IMR-90 (cell line): ENCODE results near the gene NKAP. TPM values are rescaled to one million over a fixed set of nuclear protein-coding genes. Genes with fewer than 3 reads are reported as not detected.

Experiments
- ATAC-seq: fragments of 200-7000 bp; cut with Tn5 transposase; 2 replicates; pipeline ENCODE4 v1.9.1; 2020; ENCODE audit warnings: low read depth, mild to moderate bottlenecking, moderate library complexity
- BruUV-seq: library from RNA; stranded (reverse); fragments of 400-500 nt; replicated peaks from 2 replicates; lab custom pipeline; 2021; lab: Mats Ljungman, UMichigan
- CTCF ChIA-PET: fragments of 300-600 bp; formaldehyde crosslinking; extraction: SDS; loops from one replicate; lab custom pipeline; 2021; ENCODE audit warnings: antibody characterized with exemption; lab: Yijun Ruan, JAX
- POLR2A ChIA-PET: fragments of 300-600 bp; sonication (Branson Sonifier 250); formaldehyde crosslinking; loops from one replicate; lab custom pipeline; 2022; ENCODE audit warnings: antibody characterized with exemption; ENCODE audit not compliant: unreplicated experiment; lab: Charles Lee
- DNase-seq: peaks from one replicate; pipeline ENCODE4 v3.0.0; 2013
- H2AFZ ChIP-seq: replicated peaks from 2 replicates; pipeline ENCODE3; 2013; ENCODE audit warnings: low read length, mild to moderate bottlenecking; ENCODE audit not compliant: poor library complexity
- H2AK5ac ChIP-seq: 2 replicates; pipeline ENCODE4 v1.6.1; 2013; ENCODE audit warnings: low read depth, low read length, inconsistent platforms
- H2AK9ac ChIP-seq: replicated peaks from 2 replicates; pipeline ENCODE3; 2013; ENCODE audit warnings: mild to moderate bottlenecking, low read depth, low read length, moderate library complexity; ENCODE audit not compliant: poor library complexity
- H2BK120ac ChIP-seq: 2 replicates; pipeline ENCODE4 v1.6.1; 2013; ENCODE audit warnings: low read depth, low read length, inconsistent platforms
- H2BK15ac ChIP-seq: 3 replicates; pipeline ENCODE4 v1.6.1; 2013; ENCODE audit warnings: low read depth, low read length, inconsistent platforms
- H2BK20ac ChIP-seq: 2 replicates; pipeline ENCODE4 v1.6.1; 2013; ENCODE audit warnings: low read depth, mild to moderate bottlenecking, inconsistent platforms, low read length, moderate library complexity
- H2BK5ac ChIP-seq: 2 replicates; pipeline ENCODE4 v1.6.1; 2013; ENCODE audit warnings: mild to moderate bottlenecking, low read depth, low read length, inconsistent platforms; ENCODE audit not compliant: poor library complexity, severe bottlenecking
- H3K14ac ChIP-seq: replicated peaks from 2 replicates; pipeline ENCODE4 v1.6.1; 2013; ENCODE audit warnings: low read depth, low read length, inconsistent platforms
- H3K18ac ChIP-seq: 2 replicates; pipeline ENCODE4 v1.6.1; 2013; ENCODE audit warnings: low read depth, low read length, control low read depth
- H3K23ac ChIP-seq: 2 replicates; pipeline ENCODE4 v1.6.1; 2013; ENCODE audit warnings: low read depth, low read length, inconsistent platforms
- H3K27ac ChIP-seq: 2 replicates; pipeline ENCODE4 v1.5.1; 2013; ENCODE audit warnings: mild to moderate bottlenecking, control low read depth, low read length; ENCODE audit not compliant: insufficient read depth
- H3K27me3 ChIP-seq: 2 replicates; pipeline ENCODE4 v1.6.1; 2013; ENCODE audit warnings: low read length; ENCODE audit not compliant: control insufficient read depth, insufficient read depth
- H3K36me3 ChIP-seq: 2 replicates; pipeline ENCODE4 v1.6.1; 2013; ENCODE audit warnings: low read length, mixed read lengths; ENCODE audit not compliant: control insufficient read depth, insufficient read depth
- H3K4ac ChIP-seq: 2 replicates; pipeline ENCODE4 v1.6.1; 2013; ENCODE audit warnings: low read depth, low read length, inconsistent platforms
- H3K4me1 ChIP-seq: 2 replicates; pipeline ENCODE4 v1.6.1; 2013; ENCODE audit warnings: low read length, mixed read lengths; ENCODE audit not compliant: control insufficient read depth, insufficient read depth
- H3K4me2 ChIP-seq: 2 replicates; pipeline ENCODE4 v1.6.1; 2013; ENCODE audit warnings: low read depth, mild to moderate bottlenecking, control low read depth, low read length, moderate library complexity
- H3K4me3 ChIP-seq: 2 replicates; pipeline ENCODE4 v1.5.1; 2013; ENCODE audit warnings: low read depth, mild to moderate bottlenecking, control low read depth, low read length, moderate library complexity; ENCODE audit not compliant: insufficient read depth
- H3K56ac ChIP-seq: 2 replicates; pipeline ENCODE4 v1.6.1; 2013; ENCODE audit warnings: low read length, inconsistent platforms; ENCODE audit not compliant: insufficient read depth; ENCODE audit errors: extremely low read depth
- H3K79me1 ChIP-seq, 2 experiments: 2 replicates each; pipeline ENCODE4 v1.6.1; 2013; ENCODE audit warnings: low read length in 2 of 2, inconsistent platforms in 1 of 2, low read depth in 1 of 2
- H3K9ac ChIP-seq: 2 replicates; pipeline ENCODE4 v1.6.1; 2013; ENCODE audit warnings: low read depth, low read length, control low read depth
- H3K9me1 ChIP-seq: 2 replicates; pipeline ENCODE4 v1.6.1; 2013; ENCODE audit warnings: low read length, inconsistent platforms; ENCODE audit not compliant: insufficient read depth
- H3K9me3 ChIP-seq: 2 replicates; pipeline ENCODE4 v1.6.1; 2013; ENCODE audit warnings: low read length; ENCODE audit not compliant: control insufficient read depth, insufficient read depth
- H4K20me1 ChIP-seq: 2 replicates; pipeline ENCODE4 v1.6.1; 2013; ENCODE audit warnings: low read length, inconsistent platforms; ENCODE audit not compliant: insufficient read depth
- H4K5ac ChIP-seq: 2 replicates; pipeline ENCODE4 v1.6.1; 2013; ENCODE audit warnings: mild to moderate bottlenecking, low read depth, low read length, control low read depth
- H4K8ac ChIP-seq, 2 experiments: 2 replicates each; pipeline ENCODE4 v1.6.1; 2013; ENCODE audit warnings: low read depth in 2 of 2, low read length in 2 of 2, control low read depth in 1 of 2, inconsistent platforms in 1 of 2
- H4K91ac ChIP-seq: 2 replicates; pipeline ENCODE4 v1.6.1; 2013; ENCODE audit warnings: low read depth, low read length, inconsistent platforms; ENCODE audit not compliant: insufficient read depth
- BHLHE40 ChIP-seq: fragments of 150-350 bp; IDR thresholded peaks from 2 replicates; pipeline ENCODE4 v1.6.1; 2016; ENCODE audit warnings: mild to moderate bottlenecking, low read depth, low read length
- CEBPB ChIP-seq: IDR thresholded peaks from 2 replicates; pipeline ENCODE4 v1.6.1; 2012; ENCODE audit warnings: low read depth, low read length, improper control_type of control experiment
- CHD1 ChIP-seq: IDR thresholded peaks from 2 replicates; pipeline ENCODE4 v1.6.1; 2012; ENCODE audit warnings: low read depth, low read length, improper control_type of control experiment
- CTCF ChIP-seq: conservative IDR thresholded peaks from 2 replicates; pipeline ENCODE4 v1.5.1; 2012; ENCODE audit warnings: mild to moderate bottlenecking, low read depth, low read length, improper control_type of control experiment
- FOS ChIP-seq: fragments of 150-350 bp; IDR thresholded peaks from 2 replicates; pipeline ENCODE4 v1.6.1; 2016; ENCODE audit warnings: low read depth, low read length
- MAFK ChIP-seq: IDR thresholded peaks from 2 replicates; pipeline ENCODE4 v1.6.1; 2012; ENCODE audit warnings: low read depth, low read length, improper control_type of control experiment
- MAZ ChIP-seq: IDR thresholded peaks from 2 replicates; pipeline ENCODE4 v1.6.1; 2012; ENCODE audit warnings: low read depth, mild to moderate bottlenecking, low read length, improper control_type of control experiment, moderate library complexity, borderline replicate concordance
- MXI1 ChIP-seq: IDR thresholded peaks from 2 replicates; pipeline ENCODE4 v1.6.1; 2012; ENCODE audit warnings: low read depth, mild to moderate bottlenecking, low read length, moderate library complexity, borderline replicate concordance
- POLR2A ChIP-seq: IDR thresholded peaks from 2 replicates; pipeline ENCODE4 v1.6.1; 2012; ENCODE audit warnings: mild to moderate bottlenecking, low read depth, low read length
- RAD21 ChIP-seq: IDR thresholded peaks from 2 replicates; pipeline ENCODE4 v1.6.1; 2012; ENCODE audit warnings: low read length, improper control_type of control experiment
- RCOR1 ChIP-seq: IDR thresholded peaks from 2 replicates; pipeline ENCODE4 v1.6.1; 2012; ENCODE audit warnings: mild to moderate bottlenecking, low read length, improper control_type of control experiment; ENCODE audit not compliant: insufficient replicate concordance
- RFX5 ChIP-seq: IDR thresholded peaks from 2 replicates; pipeline ENCODE4 v1.8.0; 2012; ENCODE audit warnings: low read depth, mild to moderate bottlenecking, low read length, moderate library complexity
- SMC3 ChIP-seq: fragments of 150-350 bp; IDR thresholded peaks from 2 replicates; pipeline ENCODE4 v1.6.1; 2016; ENCODE audit warnings: low read depth, mild to moderate bottlenecking, antibody characterized with exemption, low read length, moderate library complexity
- WGBS, 2 experiments: methylation state at CpG; one replicate each; pipeline versions ENCODE4 v1.1.5 to v1.1.7; 2013; ENCODE audit warnings: missing lambda C conversion rate in 2 of 2; ENCODE audit not compliant: insufficient read length in 1 of 2; ENCODE audit errors: extremely low coverage in 2 of 2; 5-methylcytosine and 5-hydroxymethylcytosine counted together
- dilution Hi-C: fragments of 300-500 bp; cut with HindIII; formaldehyde crosslinking; loops from one replicate; pipeline ENCODE4 v1.14.3; 2018; ENCODE audit warnings: low sequenced_read_pairs; ENCODE audit not compliant: unreplicated experiment
- in situ Hi-C: fragments of 300-500 bp; cut with MboI; formaldehyde crosslinking; loops from 3 replicates; pipeline ENCODE4 v1.14.3; 2019; ENCODE audit warnings: low sequenced_read_pairs, inconsistent platforms, mixed read lengths
- intact Hi-C: fragments of 100-400 bp; cut with micrococcal nuclease; formaldehyde crosslinking; loops from 2 replicates; pipeline ENCODE4 v1.10.0; 2022
- polyA plus RNA-seq, 3 experiments: library from polyadenylated mRNA; depleted of rRNA; stranded (reverse); fragments of >200 nt; gene quantifications; 2 replicates each; pipeline ENCODE4 v1.2.3, GENCODE V29; 2012; ENCODE audit warnings: low replicate concordance in 1 of 3
- total RNA-seq: library from RNA; depleted of rRNA; stranded (reverse); fragments of >200 nt; gene quantifications from 2 replicates; pipeline ENCODE4 v1.2.3, GENCODE V29; 2012
- TF ChIP-seq, protein P1 (sequence below): fragments of 150-350 bp; IDR thresholded peaks from 2 replicates; pipeline ENCODE4 v1.6.1; 2017; ENCODE audit warnings: mild to moderate bottlenecking, antibody characterized with exemption, low read length, low read depth

The NKAP gene
- total and polyA plus RNA-seq, 2 of the 4 experiments (the other 2 are of a cell fraction), result 1.3 to 2.7 TPM

- peak within 1 kb of the TSS; percentile 88 for H3K27ac ChIP-seq
- peak within 1 kb of the TSS; percentile 96 for H2AK9ac ChIP-seq
- peak within 1 kb of the TSS; percentile 88 for H4K5ac ChIP-seq
- in situ Hi-C loops, result no loop called here
- H3K9ac ChIP-seq, result peak within 1 kb of the TSS; percentile 87
- peak within 1 kb of the TSS; percentile 79 for H2BK5ac ChIP-seq
- H4K20me1 ChIP-seq, result peaks cover 3% of the 10 kb centered on the region; the same call in 1 of the 2 replicates
- H2BK20ac ChIP-seq, result no peak within 1 kb of the TSS
- H3K9me3 ChIP-seq, result no peaks in the 10 kb centered on the region
- ChIA-PET CTCF (interaction anchor here (0.6 to 1.3 kb wide), 2 partner anchors 9 to 15 kb away, joined by 3 to 4 read pairs; no protein-coding TSS in a partner anchor), POLR2A (no interaction called here)
- dilution Hi-C loops, result no loop called here
- no peak within 1 kb of the TSS for H2BK15ac ChIP-seq
- peak within 1 kb of the TSS; percentile 89 for H3K4me3 ChIP-seq
- H3K9me1 ChIP-seq, result no peaks in the 10 kb centered on the region
- peak within 1 kb of the TSS; percentile 72 to 98 for H4K8ac ChIP-seq
- H3K79me1 ChIP-seq, result peaks cover 0 to 11% of the 10 kb centered on the region in 2 experiments; a peak in 3 of 4 replicates
- WGBS, 2 experiments, result 31% methylated on average over 16 of the region's 62 CpGs; no CpG with 5 or more reads in 1 of the 2 experiments
- peak within 1 kb of the TSS; percentile 88 for H3K4ac ChIP-seq
- BruUV-seq, result no TSS peak
- no peaks in the 10 kb centered on the region for H3K27me3 ChIP-seq
- H4K91ac ChIP-seq, result peak within 1 kb of the TSS; percentile 77
- H3K4me1 ChIP-seq, result no peaks in the 10 kb centered on the region
- H2AK5ac ChIP-seq, result peak within 1 kb of the TSS; percentile 63
- H3K4me2 ChIP-seq, result peak within 1 kb of the TSS; percentile 89
- H3K14ac ChIP-seq, result peak within 1 kb of the TSS; percentile 98
- ATAC-seq (peak; percentile 93), DNase-seq (peak; percentile 81)
- peak within 1 kb of the TSS; percentile 77 for H3K18ac ChIP-seq
- intact Hi-C loops, result loop anchor here (2.0 to 5.0 kb wide), 2 partner anchors 81 to 264 kb away; partner anchors contain the start of genes NKRF and RPL39
- H2AFZ ChIP-seq, result peak within 1 kb of the TSS; percentile 94
- H2BK120ac ChIP-seq, result peak within 1 kb of the TSS; percentile 8; the same call in 1 of the 2 replicates
- H3K36me3 ChIP-seq, result no peaks in the 10 kb centered on the region; the same call in 1 of the 2 replicates
- peak within 1 kb of the TSS; percentile 94 for H3K56ac ChIP-seq
- H3K23ac ChIP-seq, result peak within 1 kb of the TSS; percentile 92
- TF ChIP-seq RAD21 (no peak), FOS (no peak), MXI1 (no peak; the same call in 1 of the 2 replicates), RFX5 (no peak), SMC3 (no peak), CHD1 (no peak), BHLHE40 (no peak), CTCF (no peak), RCOR1 (no peak), MAZ (0 out of 2 replicates have a peak, but pooled peaks have one; percentile 13), CEBPB (peak; percentile 63), POLR2A (peak; percentile 79; the same call in 1 of the 2 replicates), MAFK (no peak)
- TF ChIP-seq, protein P1, sequence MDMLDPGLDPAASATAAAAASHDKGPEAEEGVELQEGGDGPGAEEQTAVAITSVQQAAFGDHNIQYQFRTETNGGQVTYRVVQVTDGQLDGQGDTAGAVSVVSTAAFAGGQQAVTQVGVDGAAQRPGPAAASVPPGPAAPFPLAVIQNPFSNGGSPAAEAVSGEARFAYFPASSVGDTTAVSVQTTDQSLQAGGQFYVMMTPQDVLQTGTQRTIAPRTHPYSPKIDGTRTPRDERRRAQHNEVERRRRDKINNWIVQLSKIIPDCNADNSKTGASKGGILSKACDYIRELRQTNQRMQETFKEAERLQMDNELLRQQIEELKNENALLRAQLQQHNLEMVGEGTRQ, result no peak
Measured at GRCh38 chrX:119871599-119872395, 71.8 kb downstream of the NKAP start, which contains the start of the genes NDUFA1 and RNF113A. NDUFA1 (plus strand) TSS chrX:119871832; CDS start chrX:119871912, 80 bp downstream. RNF113A (minus strand) TSS chrX:119871733; CDS start chrX:119871613, 120 bp downstream.
